Measurements from ENCODE around the gene TYW1B. TPM values are rescaled to one million over a fixed set of nuclear protein-coding genes. Genes with fewer than 3 reads are reported as not detected.
"Not testable (repeated sequence)": the region's sequence is repeated elsewhere in the genome, so short reads cannot be mapped to it uniquely, and the experiment has no call there.

Gene TYW1B
- total RNA-seq (1.9 TPM in 2 replicates), polyA plus RNA-seq (1.7 and 2.0 TPM in 2 replicates)

- H3K27ac ChIP-seq = peak within 1 kb of the TSS; percentile 59
Measured at GRCh38 chr7:72827839-72828591, at the start of gene TYW1B. Gene TYW1B (minus strand): TSS chr7:72828200. CDS start chr7:72828075, 125 bp downstream.

DNA sequence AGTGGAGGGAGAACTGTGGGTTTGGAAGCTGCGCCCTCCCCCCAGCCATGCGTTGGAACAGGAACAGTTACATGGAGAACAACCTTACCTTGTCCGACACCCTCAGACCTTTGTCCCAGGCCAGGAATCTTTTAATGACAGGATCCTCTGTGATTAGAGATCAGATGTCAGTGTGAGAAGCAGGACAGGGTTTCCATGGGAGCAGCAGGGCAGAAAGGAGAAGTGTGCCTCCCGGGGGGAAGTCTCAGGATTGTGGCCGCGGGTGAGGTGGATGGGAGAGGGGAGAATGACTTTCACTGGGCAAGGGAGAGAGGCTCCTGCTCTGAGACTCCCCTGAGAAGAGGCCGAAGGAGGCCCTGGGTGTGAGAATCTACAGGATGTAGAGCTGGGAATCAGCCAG lies 39.6 kb upstream of the TYW1B start:
- not testable (repeated sequence) for H3K27ac ChIP-seq; H3K9me3 ChIP-seq (ENCODE audit: low read depth); H3K27me3 ChIP-seq; H3K4me1 ChIP-seq (ENCODE audit: insufficient read depth); H3K4me2 ChIP-seq; H3K79me2 ChIP-seq; H3K36me3 ChIP-seq (replicated peaks; ENCODE audit: insufficient read depth, low read depth); H2AFZ ChIP-seq; H3K4me3 ChIP-seq; H4K20me1 ChIP-seq (ENCODE audit: insufficient read depth, poor library complexity, severe bottlenecking); H3K9me2 ChIP-seq (replicated peaks; ENCODE audit: insufficient read depth); DNase-seq (ENCODE audit: low spot score)
- WGBS (ENCODE audit: low lambda C conversion rate, missing lambda C conversion rate) = 52% methylated on average over 6 of the region's 7 CpGs

More at GRCh38 chr7:72827839-72828591, at the start of gene TYW1B:
- DNase-seq (ENCODE audit: low spot score) = peak; percentile 99
- H3K36me3 ChIP-seq (replicated peaks; ENCODE audit: insufficient read depth, low read depth); H3K4me1 ChIP-seq (ENCODE audit: insufficient read depth); H3K9me3 ChIP-seq (ENCODE audit: low read depth); H3K27me3 ChIP-seq; H3K9me2 ChIP-seq (replicated peaks; ENCODE audit: insufficient read depth); H4K20me1 ChIP-seq (ENCODE audit: insufficient read depth, poor library complexity, severe bottlenecking): not testable (repeated sequence)
- Histone ChIP-seq H3K79me2 (peaks cover 24% of the 10 kb centered on the region), H3K4me3 (peak within 1 kb of the TSS; percentile 46), H2AFZ (peak within 1 kb of the TSS; percentile 66), H3K4me2 (peak within 1 kb of the TSS; percentile 81)
- WGBS (ENCODE audit: low lambda C conversion rate, missing lambda C conversion rate) = under 1% methylated on average over 49 of the region's 49 CpGs

DNA sequence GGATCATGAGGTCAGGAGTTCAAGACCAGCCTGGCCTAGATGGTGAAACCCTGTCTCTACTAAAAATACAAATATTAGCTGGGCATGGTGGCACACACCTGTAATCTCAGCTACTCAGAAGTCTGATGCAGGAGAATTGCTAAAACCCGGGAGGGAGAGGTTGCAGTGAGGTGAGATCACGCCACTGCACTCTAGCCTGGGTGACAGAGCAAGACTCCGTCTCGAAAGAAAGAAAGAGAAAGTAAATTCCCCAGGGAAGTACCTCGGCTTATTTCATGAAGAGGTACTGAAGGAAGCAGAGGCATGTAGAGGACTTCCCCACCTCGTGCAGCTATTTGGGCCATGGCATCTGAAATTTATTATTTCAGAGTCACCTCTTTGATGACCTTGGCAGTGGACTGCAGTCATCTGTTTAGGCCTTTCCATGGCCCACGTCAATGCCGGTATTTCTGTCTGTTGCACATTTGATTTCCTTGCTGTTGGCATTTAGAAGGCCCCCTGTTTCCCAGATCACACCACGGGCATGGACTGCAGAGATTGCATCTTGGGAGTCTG lies 30.9 kb upstream of the TYW1B start:
- WGBS (ENCODE audit: low lambda C conversion rate, missing lambda C conversion rate) = 89% methylated on average over 9 of the region's 9 CpGs
- not testable (repeated sequence) for H3K4me2 ChIP-seq; H3K27ac ChIP-seq; H3K4me1 ChIP-seq (ENCODE audit: insufficient read depth); H3K4me3 ChIP-seq; H4K20me1 ChIP-seq (ENCODE audit: insufficient read depth, poor library complexity, severe bottlenecking); H2AFZ ChIP-seq; DNase-seq (ENCODE audit: low spot score); H3K36me3 ChIP-seq (replicated peaks; ENCODE audit: insufficient read depth, low read depth); H3K9me2 ChIP-seq (replicated peaks; ENCODE audit: insufficient read depth); H3K79me2 ChIP-seq; H3K27me3 ChIP-seq; H3K9me3 ChIP-seq (ENCODE audit: low read depth)

DNA sequence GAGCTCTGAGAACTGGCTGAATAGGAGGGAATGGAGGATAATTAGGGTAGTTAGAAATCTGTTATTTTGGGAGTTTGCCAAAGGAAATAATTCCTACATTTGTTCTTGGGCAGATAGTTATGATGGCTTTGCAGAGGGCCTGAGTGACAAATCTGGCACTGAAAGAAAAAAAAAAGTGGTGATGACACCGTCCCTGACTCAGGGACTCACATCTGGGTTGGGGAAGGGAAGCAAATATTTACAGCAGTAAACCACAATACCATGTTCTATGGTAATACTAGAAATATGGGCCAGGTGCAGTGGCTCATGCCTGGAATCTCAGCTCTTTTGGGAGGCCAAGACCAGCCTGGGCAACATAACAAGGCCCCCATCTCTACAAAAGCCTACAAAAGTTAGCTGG lies 29.9 kb upstream of the TYW1B start:
- H3K36me3 ChIP-seq (replicated peaks; ENCODE audit: insufficient read depth, low read depth); H4K20me1 ChIP-seq (ENCODE audit: insufficient read depth, poor library complexity, severe bottlenecking); H3K9me3 ChIP-seq (ENCODE audit: low read depth); H3K9me2 ChIP-seq (replicated peaks; ENCODE audit: insufficient read depth); H3K4me1 ChIP-seq (ENCODE audit: insufficient read depth); H2AFZ ChIP-seq; H3K4me3 ChIP-seq; H3K27ac ChIP-seq; H3K79me2 ChIP-seq; H3K4me2 ChIP-seq; DNase-seq (ENCODE audit: low spot score); H3K27me3 ChIP-seq: not testable (repeated sequence)
- WGBS (ENCODE audit: low lambda C conversion rate, missing lambda C conversion rate) = 59% methylated on average over 1 of the region's 1 CpG

DNA sequence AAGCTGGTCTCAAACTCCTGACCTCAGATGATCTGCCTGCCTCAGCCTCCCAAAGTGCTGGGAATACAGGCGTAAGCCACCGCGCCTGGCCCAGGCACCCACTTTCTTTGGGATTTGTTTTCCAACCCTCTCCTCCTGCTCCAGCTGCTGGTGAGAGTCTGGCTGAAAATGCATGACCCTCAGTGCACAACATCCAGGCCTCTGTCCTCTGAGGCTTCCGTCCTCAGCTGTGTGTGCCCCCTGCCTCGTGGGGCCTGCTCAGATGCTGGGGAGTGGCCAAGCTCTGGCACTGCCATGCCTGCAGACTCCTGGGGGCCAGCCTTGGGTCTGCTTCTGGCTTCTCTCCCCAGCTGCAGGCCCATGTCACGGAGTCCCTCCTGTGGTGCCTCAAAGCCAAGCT lies 27.3 kb upstream of the TYW1B start:
- DNase-seq (ENCODE audit: low spot score); H3K79me2 ChIP-seq; H3K4me1 ChIP-seq (ENCODE audit: insufficient read depth); H3K4me3 ChIP-seq; H2AFZ ChIP-seq; H3K36me3 ChIP-seq (replicated peaks; ENCODE audit: insufficient read depth, low read depth); H3K27me3 ChIP-seq; H3K9me3 ChIP-seq (ENCODE audit: low read depth); H3K27ac ChIP-seq; H3K9me2 ChIP-seq (replicated peaks; ENCODE audit: insufficient read depth); H4K20me1 ChIP-seq (ENCODE audit: insufficient read depth, poor library complexity, severe bottlenecking); H3K4me2 ChIP-seq: not testable (repeated sequence)
- 92% methylated on average over 6 of the region's 6 CpGs for WGBS (ENCODE audit: low lambda C conversion rate, missing lambda C conversion rate)

DNA sequence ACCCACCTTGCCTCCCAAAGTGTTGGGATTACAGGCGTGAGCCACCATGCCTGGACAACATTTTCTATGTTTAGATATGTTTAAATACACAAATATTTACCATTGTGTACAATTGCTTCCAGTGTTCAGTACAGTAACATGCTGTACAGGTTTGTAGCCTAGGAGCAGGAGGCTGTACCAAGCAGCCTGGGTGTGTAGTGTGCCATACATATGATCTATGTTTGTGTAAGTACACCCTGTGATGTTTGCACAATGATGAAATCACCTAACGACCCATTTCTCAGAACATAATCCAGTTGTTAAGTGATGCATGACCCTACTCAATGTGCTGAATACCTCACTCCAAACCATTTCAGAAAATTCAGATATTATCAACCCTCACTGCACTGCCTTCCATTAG lies 24.9 kb upstream of the TYW1B start:
- whole genome bisulfite sequencing (ENCODE audit: low lambda C conversion rate, missing lambda C conversion rate) = 80% methylated on average over 1 of the region's 2 CpGs
- not testable (repeated sequence) for H4K20me1 ChIP-seq (ENCODE audit: insufficient read depth, poor library complexity, severe bottlenecking); H3K9me3 ChIP-seq (ENCODE audit: low read depth); H2AFZ ChIP-seq; H3K9me2 ChIP-seq (replicated peaks; ENCODE audit: insufficient read depth); H3K4me3 ChIP-seq; H3K4me2 ChIP-seq; H3K79me2 ChIP-seq; H3K36me3 ChIP-seq (replicated peaks; ENCODE audit: insufficient read depth, low read depth); H3K27me3 ChIP-seq; H3K4me1 ChIP-seq (ENCODE audit: insufficient read depth); DNase-seq (ENCODE audit: low spot score); H3K27ac ChIP-seq

DNA sequence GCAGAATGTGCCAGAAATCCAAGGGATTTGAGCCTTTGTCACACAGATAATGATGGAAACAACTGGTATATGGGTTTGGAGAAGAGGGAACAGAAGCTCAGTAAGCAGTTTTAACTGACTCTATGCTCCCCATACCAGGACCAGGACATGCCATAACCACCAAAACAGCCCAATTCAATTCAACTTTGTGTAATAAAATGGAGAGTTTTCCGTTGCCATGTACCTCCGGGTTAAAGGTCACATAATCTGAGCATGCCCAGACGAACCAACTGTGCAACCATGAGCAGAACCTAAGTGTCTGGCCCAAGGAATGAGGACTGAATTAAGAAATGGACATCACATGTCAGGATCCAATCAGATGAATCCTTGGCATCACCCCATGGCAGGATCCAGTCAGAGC lies 22.7 kb upstream of the TYW1B start:
- not testable (repeated sequence) for H3K9me2 ChIP-seq (replicated peaks; ENCODE audit: insufficient read depth); H2AFZ ChIP-seq; H3K9me3 ChIP-seq (ENCODE audit: low read depth); H3K4me1 ChIP-seq (ENCODE audit: insufficient read depth); H4K20me1 ChIP-seq (ENCODE audit: insufficient read depth, poor library complexity, severe bottlenecking); H3K27me3 ChIP-seq; H3K79me2 ChIP-seq; H3K36me3 ChIP-seq (replicated peaks; ENCODE audit: insufficient read depth, low read depth); H3K4me2 ChIP-seq; DNase-seq (ENCODE audit: low spot score); H3K27ac ChIP-seq; H3K4me3 ChIP-seq
- WGBS (ENCODE audit: low lambda C conversion rate, missing lambda C conversion rate) = 88% methylated on average over 3 of the region's 3 CpGs

- H4K20me1 ChIP-seq (ENCODE audit: insufficient read depth, poor library complexity, severe bottlenecking); H3K27ac ChIP-seq; DNase-seq (ENCODE audit: low spot score); H3K79me2 ChIP-seq; H3K36me3 ChIP-seq (replicated peaks; ENCODE audit: insufficient read depth, low read depth); H3K9me3 ChIP-seq (ENCODE audit: low read depth); H3K4me2 ChIP-seq; H3K27me3 ChIP-seq; H3K9me2 ChIP-seq (replicated peaks; ENCODE audit: insufficient read depth); H2AFZ ChIP-seq; H3K4me3 ChIP-seq; H3K4me1 ChIP-seq (ENCODE audit: insufficient read depth): not testable (repeated sequence)
- 93% methylated on average over 15 of the region's 15 CpGs for WGBS (ENCODE audit: low lambda C conversion rate, missing lambda C conversion rate)
Measured at GRCh38 chr7:72844146-72844545, 16.1 kb upstream of the TYW1B start.

DNA sequence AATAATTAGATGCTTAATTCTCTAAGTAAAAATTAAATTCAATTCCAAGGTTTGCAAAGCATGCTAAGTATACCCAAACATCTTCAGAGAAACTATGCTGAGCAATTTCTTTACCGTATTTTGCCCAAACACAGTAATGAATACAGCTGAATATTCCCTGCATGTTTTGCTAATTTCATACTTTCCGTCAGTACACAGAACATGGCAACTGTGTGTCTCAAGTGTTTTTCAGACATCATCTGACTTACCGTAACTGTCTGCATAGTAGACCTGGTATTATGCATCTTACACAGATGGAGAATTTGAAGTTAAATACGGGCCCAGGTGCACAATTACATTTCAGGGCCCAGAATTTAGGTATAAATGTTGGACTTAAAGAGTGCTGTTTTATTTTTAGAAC lies 15.2 kb upstream of the TYW1B start:
- WGBS (ENCODE audit: low lambda C conversion rate, missing lambda C conversion rate) = 93% methylated on average over 4 of the region's 4 CpGs
- not testable (repeated sequence) for H2AFZ ChIP-seq; DNase-seq (ENCODE audit: low spot score); H3K27me3 ChIP-seq; H3K79me2 ChIP-seq; H3K9me2 ChIP-seq (replicated peaks; ENCODE audit: insufficient read depth); H4K20me1 ChIP-seq (ENCODE audit: insufficient read depth, poor library complexity, severe bottlenecking); H3K9me3 ChIP-seq (ENCODE audit: low read depth); H3K4me1 ChIP-seq (ENCODE audit: insufficient read depth); H3K27ac ChIP-seq; H3K4me2 ChIP-seq; H3K36me3 ChIP-seq (replicated peaks; ENCODE audit: insufficient read depth, low read depth); H3K4me3 ChIP-seq

Measured in hepatocyte (in vitro differentiated cells).